ENCODE data around the gene PHACTR3.

Gene PHACTR3

GRCh38 chr20:59767656-59768055 lies 163.3 kb downstream of the PHACTR3 start:
- DNase-seq, result no peak

- DNase-seq, result no peak
Measured at GRCh38 chr20:59770270-59770669, 165.9 kb downstream of the PHACTR3 start.

GRCh38 chr20:59770851-59771250 lies 166.5 kb downstream of the PHACTR3 start:
- no peak for DNase-seq

GRCh38 chr20:59771506-59772372 lies 167.4 kb downstream of the PHACTR3 start:
- DNase-seq, result no peak

DNA sequence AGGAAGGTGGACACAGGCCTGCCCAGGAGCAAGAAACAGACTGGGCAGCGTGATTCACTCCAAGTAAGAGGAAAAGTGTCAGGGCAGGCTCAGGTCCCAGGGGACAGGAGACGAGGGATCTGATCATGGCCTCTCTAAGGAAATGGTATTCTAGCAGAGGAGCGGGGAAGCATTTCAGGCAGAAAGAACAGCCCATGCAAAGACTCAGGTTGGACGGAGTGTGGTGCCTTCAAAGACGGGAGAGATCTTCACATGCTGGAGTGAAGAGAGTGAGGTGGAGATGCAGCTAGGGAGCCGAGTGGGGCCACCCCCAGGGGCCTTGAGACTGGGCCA lies 168.0 kb downstream of the PHACTR3 start:
- DNase-seq, result no peak

DNA sequence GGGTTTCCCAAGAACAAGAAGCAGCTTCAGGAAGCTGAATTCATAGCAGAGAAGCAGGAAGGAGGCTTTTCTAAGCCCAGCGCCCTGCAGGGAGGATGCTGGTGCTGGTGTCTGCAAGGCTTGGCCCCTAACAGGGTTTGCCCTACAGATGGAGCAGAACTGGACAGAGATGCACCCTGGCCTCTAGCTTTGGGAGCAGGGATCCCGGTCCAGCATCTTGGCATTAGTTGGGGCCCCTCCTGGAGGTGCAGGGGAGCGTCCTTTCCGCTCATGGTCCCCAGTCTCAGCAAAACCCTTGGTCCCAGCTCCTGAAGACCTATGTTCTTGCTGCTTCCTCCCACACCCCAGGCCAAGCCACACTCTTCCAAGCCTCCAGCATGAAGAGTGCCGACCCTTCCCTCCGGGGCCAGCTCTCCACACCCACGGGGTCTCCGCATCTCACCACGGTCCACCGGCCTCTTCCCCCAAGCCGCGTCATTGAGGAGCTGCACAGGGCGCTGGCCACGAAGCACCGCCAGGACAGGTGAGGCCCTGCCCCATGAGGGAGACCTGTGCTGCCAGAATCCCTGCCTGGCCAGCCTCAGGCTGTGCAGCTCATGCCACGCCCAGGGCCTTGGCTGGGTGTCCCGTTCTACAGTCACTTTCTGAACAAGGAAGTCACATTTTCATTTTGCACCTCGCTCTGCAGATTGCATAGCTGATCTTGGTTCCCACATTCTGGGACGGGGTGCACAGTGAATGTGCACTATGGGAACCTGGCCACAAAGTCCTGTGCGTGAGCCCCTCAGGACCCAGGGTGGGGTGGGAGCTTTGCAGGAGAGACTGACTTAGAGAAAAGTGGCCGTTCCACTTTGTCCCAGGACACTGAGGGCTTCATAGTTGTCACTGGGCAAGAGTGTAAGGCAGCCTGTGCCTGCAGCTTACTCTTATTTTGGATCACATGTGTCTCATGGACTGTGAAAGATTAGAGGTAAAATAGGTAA lies 168.9 kb downstream of the PHACTR3 start:
- no peak for DNase-seq

- DNase-seq, result no peak
Measured at GRCh38 chr20:59774204-59774641, 169.9 kb downstream of the PHACTR3 start.

- DNase-seq, result no peak
Measured at GRCh38 chr20:59774921-59775686, 170.8 kb downstream of the PHACTR3 start.

DNA sequence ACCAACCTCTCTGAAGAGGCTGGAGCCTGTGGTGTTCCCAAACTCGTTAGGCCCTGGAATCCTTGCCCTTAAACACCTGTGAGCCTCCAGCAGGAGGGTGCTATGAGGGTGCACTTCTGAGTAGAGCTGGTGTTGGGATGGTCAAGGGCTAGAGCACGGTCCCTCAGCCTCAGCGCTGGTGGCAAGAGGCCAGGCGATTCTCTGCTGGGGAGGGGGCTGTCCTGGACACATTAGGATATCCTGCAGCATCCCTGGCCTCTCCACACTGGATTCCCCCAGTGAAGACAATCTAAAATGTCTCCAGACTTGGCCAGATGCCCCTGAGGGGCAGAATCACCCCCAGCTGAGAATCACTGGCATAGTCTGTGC lies 171.3 kb downstream of the PHACTR3 start:
- no peak for DNase-seq

- no peak for DNase-seq
Measured at GRCh38 chr20:59776059-59776603, 171.8 kb downstream of the PHACTR3 start.

DNA sequence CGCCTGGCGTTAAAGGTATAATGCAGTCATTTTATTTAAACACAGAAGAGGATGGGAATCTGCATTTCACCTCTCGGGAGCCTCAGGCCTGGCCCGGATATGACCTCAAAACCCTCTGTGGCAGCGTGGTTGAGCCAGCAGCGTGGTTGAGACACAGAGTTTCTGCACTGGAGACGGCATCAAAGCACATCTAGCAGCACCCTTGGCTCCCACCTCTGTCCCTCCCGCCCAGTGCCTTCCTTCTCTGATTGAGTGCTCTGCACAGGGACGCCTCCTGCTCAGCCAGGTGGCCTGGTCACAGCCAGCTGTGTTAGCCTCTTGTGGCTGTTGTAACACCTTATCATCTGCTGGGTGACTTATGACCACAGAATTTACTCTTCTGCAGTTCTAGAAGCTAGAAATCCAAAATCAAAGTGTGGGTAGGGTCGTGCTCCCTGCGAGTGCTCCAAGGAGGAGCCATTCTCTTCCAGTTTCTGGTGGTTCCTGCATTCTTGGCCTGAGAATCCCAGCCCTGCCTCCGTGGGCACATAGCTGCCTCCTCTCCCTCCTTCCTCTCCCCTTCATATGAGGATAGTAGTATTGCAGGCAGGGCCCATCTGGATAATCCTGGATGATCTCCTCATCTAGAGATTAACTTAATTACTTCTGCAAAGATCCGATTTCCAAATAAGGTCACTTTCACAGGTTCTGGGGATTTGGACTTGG lies 172.4 kb downstream of the PHACTR3 start:
- no peak for DNase-seq

- DNase-seq, result no peak
Measured at GRCh38 chr20:59777331-59777725, 173.0 kb downstream of the PHACTR3 start.

GRCh38 chr20:59777814-59778575 lies 173.7 kb downstream of the PHACTR3 start:
- no peak for DNase-seq

GRCh38 chr20:59778615-59779200 lies 174.4 kb downstream of the PHACTR3 start:
- DNase-seq, result no peak

- DNase-seq, result no peak
Measured at GRCh38 chr20:59779656-59780380, 175.5 kb downstream of the PHACTR3 start.

DNA sequence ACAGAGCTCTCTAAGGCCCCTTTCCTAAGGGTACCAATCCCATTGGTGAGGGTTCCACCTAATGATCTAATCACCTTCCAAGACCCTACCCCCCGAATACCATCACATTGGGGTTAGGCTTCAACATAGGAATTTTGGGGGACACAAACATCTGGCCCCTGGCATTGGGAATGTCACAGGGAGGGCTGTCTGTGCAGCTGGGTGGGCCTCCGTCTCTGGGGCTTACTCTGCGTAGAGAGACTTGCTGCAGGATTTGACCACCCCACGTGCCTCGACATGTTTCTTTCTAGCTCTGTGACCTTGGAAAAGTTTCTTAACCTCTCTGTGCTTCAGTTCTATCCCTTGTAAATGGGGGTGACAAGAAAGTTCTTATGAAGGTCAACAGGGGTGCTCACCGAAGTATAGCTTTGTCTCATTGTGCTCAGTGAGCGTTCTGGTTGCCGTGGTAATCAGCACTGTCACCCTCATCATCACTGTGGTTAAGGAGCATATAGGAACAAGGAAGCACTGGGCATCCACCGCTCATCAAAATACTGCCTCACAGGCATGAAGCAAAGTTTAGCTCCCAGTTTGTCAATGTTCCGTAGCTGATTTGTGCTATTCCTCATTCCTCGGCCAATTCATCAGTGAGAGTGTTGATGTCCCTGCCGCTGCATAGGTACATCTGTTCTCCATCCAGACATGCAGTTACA lies 176.3 kb downstream of the PHACTR3 start:
- DNase-seq, result no peak

GRCh38 chr20:59781226-59781625 lies 176.9 kb downstream of the PHACTR3 start:
- no peak for DNase-seq

GRCh38 chr20:59782986-59783640 lies 178.8 kb downstream of the PHACTR3 start:
- peak; percentile 42 for DNase-seq

- no peak for DNase-seq
Measured at GRCh38 chr20:59783641-59784010, 179.3 kb downstream of the PHACTR3 start.
